Thyroid gland (tissue), 4 donors: ENCODE results near the gene RPTOR. TPM values are rescaled to one million over a fixed set of nuclear protein-coding genes. Genes with fewer than 3 reads are reported as not detected.

Experiments used
- DNase-seq, 2 donors: peaks; one replicate each; pipeline ENCODE4 v3.0.0-alpha.2; 2019
- H3K27ac ChIP-seq, 3 donors: fragments of 200-600 bp; sonication (generic); 1 replicate in 2 of 3; 2 replicates in 1 of 3; pipeline ENCODE4 v1.5.1; 2016 to 2019; ENCODE audit warnings: mild to moderate bottlenecking in 1 of 3, moderate library complexity in 1 of 3
- H3K27me3 ChIP-seq: fragments of 200-600 bp; sonication (generic); one replicate; pipeline ENCODE4 v1.5.1; 2019
- H3K36me3 ChIP-seq, 2 donors: fragments of 200-600 bp; sonication (generic); one replicate each; pipeline ENCODE4 v1.5.1; 2016 to 2019
- H3K4me1 ChIP-seq, 2 donors: fragments of 200-600 bp; sonication (generic); one replicate each; pipeline ENCODE4 v1.5.1; 2017 to 2019
- H3K4me3 ChIP-seq, 3 donors: fragments of 200-600 bp; sonication (generic); replicated peaks in 1 of 3; 1 replicate in 2 of 3; 2 replicates in 1 of 3; pipeline ENCODE4 v1.5.1; 2016; ENCODE audit warnings: mild to moderate bottlenecking in 1 of 3
- H3K9me3 ChIP-seq: fragments of 200-600 bp; sonication (generic); one replicate; pipeline ENCODE4 v1.5.1; 2017
- POLR2A ChIP-seq, 2 donors: fragments of 450-650 bp; IDR thresholded peaks; one replicate each; pipeline ENCODE4 v1.6.1; 2017; ENCODE audit warnings: antibody characterized with exemption in 2 of 2, mild to moderate bottlenecking in 2 of 2, moderate library complexity in 1 of 2
- WGBS, 2 donors: methylation state at CpG; one replicate each; pipeline ENCODE4 v1.1.5; 2017; 5-methylcytosine and 5-hydroxymethylcytosine counted together
- intact Hi-C: fragments of 100-400 bp; cut with DNase I; formaldehyde crosslinking; loops from one replicate; pipeline ENCODE4 v1.15.1; 2023
- total RNA-seq, 4 donors: library from RNA; depleted of rRNA; stranded (reverse); fragments of >200 nt; gene quantifications; one replicate each; pipeline ENCODE4 v1.2.3, GENCODE V29; 2016
- TF ChIP-seq, protein P1 (sequence below), 6 experiments: fragments of 200-600 bp in 3 of 6; fragments of 450-650 bp in 3 of 6; sonication (generic) in 3 of 6; IDR thresholded peaks; one replicate each; pipeline ENCODE4 v1.5.1; 2016 to 2019; ENCODE audit warnings: antibody characterized with exemption in 6 of 6, mild to moderate bottlenecking in 2 of 6, inconsistent platforms in 1 of 6, moderate library complexity in 1 of 6

Gene RPTOR
- total RNA-seq, 4 donors from 2014 or later = 24.2 to 58.1 (median 34.5) TPM

DNA sequence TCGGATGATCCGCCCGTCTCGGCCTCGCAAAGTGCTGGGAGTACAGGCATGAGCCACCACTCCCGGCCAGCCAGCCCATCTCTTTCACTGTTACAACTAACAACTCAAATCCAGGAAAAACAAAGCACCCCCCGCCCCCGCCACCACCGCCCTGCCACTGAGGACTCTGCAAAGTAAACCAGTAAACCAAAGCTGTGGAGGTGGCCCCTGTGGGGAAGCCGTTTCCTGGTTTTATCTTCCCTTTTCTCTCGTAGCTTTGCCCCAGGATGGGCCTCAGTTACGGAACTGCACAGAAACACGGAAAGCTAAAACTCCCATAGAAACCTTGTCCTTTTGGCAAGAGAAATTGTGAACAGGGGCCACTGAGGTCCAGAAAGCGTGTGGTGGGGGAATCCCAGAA, 464.5 kb downstream of the RPTOR start:
- H3K4me1 ChIP-seq = peaks cover 0 to 6% of the 10 kb centered on the region in 2 donors
- intact Hi-C loops = no loop called here
- H3K36me3 ChIP-seq = no peaks in the 10 kb centered on the region
- no peaks in the 10 kb centered on the region for H3K9me3 ChIP-seq
- H3K27me3 ChIP-seq = no peaks in the 10 kb centered on the region
- TF ChIP-seq POLR2A (IDR thresholded peaks at IDR 0.05) = no peak
- TF ChIP-seq, protein P1, sequence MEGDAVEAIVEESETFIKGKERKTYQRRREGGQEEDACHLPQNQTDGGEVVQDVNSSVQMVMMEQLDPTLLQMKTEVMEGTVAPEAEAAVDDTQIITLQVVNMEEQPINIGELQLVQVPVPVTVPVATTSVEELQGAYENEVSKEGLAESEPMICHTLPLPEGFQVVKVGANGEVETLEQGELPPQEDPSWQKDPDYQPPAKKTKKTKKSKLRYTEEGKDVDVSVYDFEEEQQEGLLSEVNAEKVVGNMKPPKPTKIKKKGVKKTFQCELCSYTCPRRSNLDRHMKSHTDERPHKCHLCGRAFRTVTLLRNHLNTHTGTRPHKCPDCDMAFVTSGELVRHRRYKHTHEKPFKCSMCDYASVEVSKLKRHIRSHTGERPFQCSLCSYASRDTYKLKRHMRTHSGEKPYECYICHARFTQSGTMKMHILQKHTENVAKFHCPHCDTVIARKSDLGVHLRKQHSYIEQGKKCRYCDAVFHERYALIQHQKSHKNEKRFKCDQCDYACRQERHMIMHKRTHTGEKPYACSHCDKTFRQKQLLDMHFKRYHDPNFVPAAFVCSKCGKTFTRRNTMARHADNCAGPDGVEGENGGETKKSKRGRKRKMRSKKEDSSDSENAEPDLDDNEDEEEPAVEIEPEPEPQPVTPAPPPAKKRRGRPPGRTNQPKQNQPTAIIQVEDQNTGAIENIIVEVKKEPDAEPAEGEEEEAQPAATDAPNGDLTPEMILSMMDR (IDR thresholded peaks at IDR 0.05) = no peak
- no peak overlapping the region for H3K27ac ChIP-seq
- WGBS, 2 donors = 85 to 86% methylated on average over 14 of the region's 14 CpGs
- no peak for DNase-seq
- no peak overlapping the region for H3K4me3 ChIP-seq

DNA sequence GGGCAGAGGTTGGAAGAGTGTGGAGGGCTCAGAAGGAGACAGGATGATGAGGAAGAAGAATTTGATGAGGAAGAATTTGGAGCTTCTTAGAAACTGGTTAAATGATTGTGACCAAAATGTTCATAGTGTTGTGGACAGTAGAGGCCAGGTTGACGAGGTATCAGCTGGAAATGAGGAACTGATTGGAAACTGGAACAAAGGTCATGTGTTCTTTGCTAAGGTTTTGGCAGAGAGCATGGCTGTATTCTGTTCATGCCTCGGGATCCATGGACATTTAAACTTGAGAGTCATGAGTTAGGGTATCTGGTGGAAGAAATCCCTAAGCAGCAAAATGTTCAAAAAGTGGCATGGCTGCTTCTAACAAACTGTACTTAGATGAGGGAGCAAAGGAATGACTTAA, 466.3 kb downstream of the RPTOR start:
- no peak for DNase-seq
- no peak for TF ChIP-seq POLR2A (IDR thresholded peaks at IDR 0.05)
- TF ChIP-seq, protein P1 (IDR thresholded peaks at IDR 0.05) = no peak
- Histone ChIP-seq H3K4me3 (no peak overlapping the region), H3K4me1 (no peaks in the 10 kb centered on the region), H3K9me3 (no peaks in the 10 kb centered on the region), H3K27me3 (no peaks in the 10 kb centered on the region), H3K27ac (no peak overlapping the region), H3K36me3 (no peaks in the 10 kb centered on the region)
- WGBS, 2 donors = 87 to 89% methylated on average over 2 of the region's 2 CpGs
- intact Hi-C loops = no loop called here

DNA sequence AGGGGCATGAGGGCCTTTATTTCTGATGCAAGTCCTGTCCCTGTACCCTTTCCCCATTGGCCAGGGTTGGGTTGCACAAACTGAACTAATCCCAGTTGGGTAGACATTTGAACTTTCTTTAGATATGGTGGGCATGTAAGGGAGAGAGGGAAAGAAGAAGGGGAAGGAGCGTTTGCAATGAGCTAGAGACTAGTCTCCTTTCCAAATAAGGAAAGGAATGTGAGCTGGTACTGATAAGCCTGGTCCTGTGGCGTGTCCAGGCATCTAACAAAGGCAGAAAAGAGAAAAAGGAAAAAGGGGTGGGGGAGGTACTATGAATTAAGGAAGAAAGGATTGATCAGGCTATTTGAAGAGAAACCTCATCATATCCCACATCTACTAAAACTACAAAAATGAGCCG, 467.3 kb downstream of the RPTOR start:
- TF ChIP-seq, protein P1 (IDR thresholded peaks at IDR 0.05) = no peak
- TF ChIP-seq POLR2A (IDR thresholded peaks at IDR 0.05) = no peak
- intact Hi-C loops = no loop called here
- Histone ChIP-seq H3K27ac (no peak overlapping the region), H3K27me3 (no peaks in the 10 kb centered on the region), H3K36me3 (no peaks in the 10 kb centered on the region), H3K4me1 (no peaks in the 10 kb centered on the region), H3K4me3 (no peak overlapping the region), H3K9me3 (no peaks in the 10 kb centered on the region)
- no peak for DNase-seq
- WGBS, 2 donors = 76 to 78% methylated on average over 3 of the region's 3 CpGs

DNA sequence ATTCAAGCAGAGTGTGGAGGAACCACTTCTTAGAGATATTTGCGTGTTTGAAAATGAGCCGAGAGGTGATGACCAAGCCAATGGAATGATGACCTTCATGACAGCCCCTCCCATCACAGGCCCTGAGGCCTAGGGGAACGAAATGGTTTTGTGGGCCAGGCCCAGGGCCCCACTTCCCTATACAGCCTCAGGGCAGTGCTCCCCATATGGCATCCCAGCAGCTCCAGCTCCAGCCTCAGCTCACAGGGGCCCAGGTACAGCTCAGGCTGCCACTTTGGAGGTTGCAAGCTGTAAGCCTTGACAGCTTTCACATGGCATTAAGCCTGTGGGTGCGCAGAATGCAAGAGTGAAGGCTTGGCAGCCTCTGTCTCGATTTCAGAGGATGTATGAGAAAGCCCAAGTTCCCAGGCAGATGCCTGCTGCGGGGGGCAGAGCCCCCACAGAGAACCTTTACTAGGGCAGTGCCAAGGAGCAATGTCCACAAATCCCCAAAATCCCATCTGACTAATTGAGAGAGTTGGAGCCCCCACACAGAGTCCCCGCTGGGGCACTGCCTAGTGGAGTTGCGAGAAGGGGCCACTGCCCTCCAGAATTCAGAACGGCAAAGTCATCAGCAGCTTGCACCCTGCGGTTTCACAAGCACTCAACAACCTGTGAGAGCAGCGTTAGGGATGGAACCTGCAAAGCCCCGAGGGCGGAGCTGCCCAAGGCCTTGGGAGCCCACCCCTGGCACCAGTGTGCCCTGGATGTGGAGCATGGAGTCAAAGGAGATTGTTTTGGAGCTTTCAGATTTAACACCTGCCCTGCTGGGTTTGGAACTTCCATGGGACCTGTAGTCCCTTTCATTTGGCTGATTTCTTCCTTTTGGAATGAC, 468.2 kb downstream of the RPTOR start:
- Histone ChIP-seq H3K9me3 (no peaks in the 10 kb centered on the region), H3K4me1 (peaks cover 0 to 4% of the 10 kb centered on the region in 2 donors), H3K27me3 (no peaks in the 10 kb centered on the region), H3K4me3 (no peak overlapping the region), H3K27ac (no peak overlapping the region), H3K36me3 (no peaks in the 10 kb centered on the region)
- no peak for DNase-seq
- TF ChIP-seq, protein P1 (IDR thresholded peaks at IDR 0.05) = no peak
- no peak for TF ChIP-seq POLR2A (IDR thresholded peaks at IDR 0.05)
- intact Hi-C loops = no loop called here
- WGBS, 2 donors = 87 to 89% methylated on average over 12 to 13 of the region's 13 CpGs

DNA sequence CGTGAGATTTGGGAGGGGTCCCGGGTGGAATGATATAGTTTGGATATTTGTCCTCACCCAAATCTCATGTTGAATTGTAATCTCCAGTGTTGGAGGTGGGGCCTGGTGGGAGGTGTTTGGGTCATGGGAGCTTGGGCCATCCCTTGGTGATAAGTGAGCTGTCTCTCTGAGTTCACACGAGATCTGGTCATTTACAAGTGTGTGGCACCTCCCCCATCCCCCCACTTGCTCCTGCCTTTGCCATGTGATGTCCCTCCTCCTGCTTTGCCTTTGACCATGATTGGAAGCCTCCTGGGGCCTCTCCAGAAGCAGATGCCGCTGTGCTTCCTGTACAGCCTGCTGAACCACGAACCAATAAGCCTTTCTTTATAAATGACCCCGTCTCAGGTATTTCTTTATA, 469.0 kb downstream of the RPTOR start:
- no peaks in the 10 kb centered on the region for H3K27me3 ChIP-seq
- 85 to 94% methylated on average over 6 of the region's 6 CpGs for WGBS, 2 donors
- no peak overlapping the region for H3K27ac ChIP-seq
- no peak overlapping the region for H3K4me3 ChIP-seq
- H3K36me3 ChIP-seq = no peaks in the 10 kb centered on the region
- intact Hi-C loops = no loop called here
- DNase-seq = no peak
- TF ChIP-seq, protein P1 (IDR thresholded peaks at IDR 0.05) = no peak
- TF ChIP-seq POLR2A (IDR thresholded peaks at IDR 0.05) = no peak
- H3K9me3 ChIP-seq = no peaks in the 10 kb centered on the region
- peaks cover 3 to 10% of the 10 kb centered on the region in 2 donors for H3K4me1 ChIP-seq
